Psoas muscle (tissue), 8 donors: ENCODE data around the gene FAM149B1. TPM values are rescaled to one million over a fixed set of nuclear protein-coding genes. Genes with fewer than 3 reads are reported as not detected.

Experiments used
- ATAC-seq, 4 donors: fragments of 200-7000 bp; cut with Tn5 transposase; one replicate each; pipeline ENCODE4 v1.9.1; 2020; ENCODE audit warnings: moderate library complexity in 3 of 4, mild to moderate bottlenecking in 2 of 4
- DNase-seq, 2 donors: peaks; one replicate each; pipeline ENCODE4 v3.0.0-alpha.2; 2020
- H3K27ac ChIP-seq: fragments of 200-600 bp; one replicate; pipeline ENCODE4 v1.8.0; 2022
- H3K27me3 ChIP-seq, 3 donors: fragments of 200-600 bp in 1 of 3; one replicate each; pipeline versions ENCODE4 v1.6.1 to v1.8.0; 2013 to 2022; ENCODE audit warnings: low read length in 2 of 3, mild to moderate bottlenecking in 2 of 3, moderate library complexity in 1 of 3; ENCODE audit not compliant: insufficient read depth in 3 of 3
- H3K36me3 ChIP-seq, 2 donors: fragments of 200-600 bp in 1 of 2; one replicate each; pipeline versions ENCODE4 v1.6.1 to v1.8.0; 2013 to 2022; ENCODE audit warnings: low read depth in 1 of 2, mild to moderate bottlenecking in 1 of 2, moderate library complexity in 1 of 2; ENCODE audit not compliant: insufficient read depth in 1 of 2
- H3K4me1 ChIP-seq: fragments of 200-600 bp; one replicate; pipeline ENCODE4 v1.8.0; 2022
- H3K4me3 ChIP-seq: fragments of 200-600 bp; one replicate; pipeline ENCODE4 v1.8.0; 2022; ENCODE audit warnings: mild to moderate bottlenecking
- H3K9me3 ChIP-seq: fragments of 200-600 bp; one replicate; pipeline ENCODE4 v1.8.0; 2022
- WGBS, 3 donors: extraction: QIAGEN DNeasy Blood & Tissue Kit; methylation state at CpG; one replicate each; pipeline versions ENCODE4 v1.1.6 to v1.1.7; 2013; 5-methylcytosine and 5-hydroxymethylcytosine counted together
- intact Hi-C, 2 donors: fragments of 100-400 bp; cut with DNase I; formaldehyde crosslinking; loops; one replicate each; pipeline versions ENCODE4 v1.11.0 to v1.14.2; 2022
- polyA plus RNA-seq, 3 donors: library from polyadenylated mRNA; stranded (reverse); fragments of 200-250 nt; gene quantifications; one replicate each; pipeline ENCODE4 v1.2.3, GENCODE V29; 2013
- total RNA-seq, 4 donors: library from RNA; stranded (reverse); fragmentation: NEBNext Ultra II Directional in 2 of 4; extraction: Animal tissue kit (Norgen Biotek cat#: 25700) in 2 of 4; gene quantifications; one replicate each; pipeline versions ENCODE4 v1.2.1 to v1.2.4, GENCODE V29; 2021 to 2023
- TF ChIP-seq, protein P1 (sequence below): fragments of 200-600 bp; IDR thresholded peaks from one replicate; pipeline ENCODE4 v1.8.0; 2022; ENCODE audit warnings: antibody characterized with exemption
- donor health status: healthy with polysubstance abuse.
- donor health status: DM: no; HTN: no; CAD: no; lungs with moderate emphysema.
- donor health status: Bipolar disorder and iron deficiency.
- donor health status: healthy.
- donor health status: DM: yes; HTN: yes; CAD: no.
- donor health status: DM: no; HTN: no; CAD: no.
- donor health status: DM: no; HTN: no; CAD: no.
- donor health status: DM: yes; HTN: yes; CAD: no.

The FAM149B1 gene
- total and polyA plus RNA-seq, 7 donors = 8.2 to 18.1 (median 10.8) TPM

DNA sequence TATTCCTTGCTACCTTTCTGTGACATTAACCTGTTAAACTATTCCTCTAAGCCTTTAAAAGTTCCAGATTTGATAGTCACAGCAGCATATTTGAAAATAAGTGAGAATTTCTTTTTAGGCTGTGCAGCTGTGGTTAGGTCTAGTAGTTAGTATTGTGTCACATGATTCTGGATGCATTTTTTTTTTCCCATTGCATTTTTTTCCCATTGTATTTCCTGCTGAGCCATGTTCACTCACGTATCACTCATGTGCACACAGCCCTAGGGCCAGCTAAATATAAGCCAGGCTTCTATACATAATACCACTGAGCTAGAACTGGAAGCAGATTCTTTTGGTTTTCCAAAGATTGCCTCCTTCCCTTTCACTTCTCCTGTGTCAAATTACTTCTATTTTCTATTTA, 41.8 kb downstream of the FAM149B1 start:
- Histone ChIP-seq H3K27ac (no peak overlapping the region), H3K4me1 (no peaks in the 10 kb centered on the region), H3K4me3 (no peak overlapping the region), H3K9me3 (no peaks in the 10 kb centered on the region), H3K27me3 (no peaks in the 10 kb centered on the region), H3K36me3 (peaks cover 3 to 46% of the 10 kb centered on the region in 2 donors)
- no peak for ATAC-seq
- WGBS, 3 donors = 43 to 69% (median 66%) methylated on average over 1 of the region's 1 CpG
- no peak for DNase-seq
- intact Hi-C loops = no loop called here
- TF ChIP-seq, protein P1, sequence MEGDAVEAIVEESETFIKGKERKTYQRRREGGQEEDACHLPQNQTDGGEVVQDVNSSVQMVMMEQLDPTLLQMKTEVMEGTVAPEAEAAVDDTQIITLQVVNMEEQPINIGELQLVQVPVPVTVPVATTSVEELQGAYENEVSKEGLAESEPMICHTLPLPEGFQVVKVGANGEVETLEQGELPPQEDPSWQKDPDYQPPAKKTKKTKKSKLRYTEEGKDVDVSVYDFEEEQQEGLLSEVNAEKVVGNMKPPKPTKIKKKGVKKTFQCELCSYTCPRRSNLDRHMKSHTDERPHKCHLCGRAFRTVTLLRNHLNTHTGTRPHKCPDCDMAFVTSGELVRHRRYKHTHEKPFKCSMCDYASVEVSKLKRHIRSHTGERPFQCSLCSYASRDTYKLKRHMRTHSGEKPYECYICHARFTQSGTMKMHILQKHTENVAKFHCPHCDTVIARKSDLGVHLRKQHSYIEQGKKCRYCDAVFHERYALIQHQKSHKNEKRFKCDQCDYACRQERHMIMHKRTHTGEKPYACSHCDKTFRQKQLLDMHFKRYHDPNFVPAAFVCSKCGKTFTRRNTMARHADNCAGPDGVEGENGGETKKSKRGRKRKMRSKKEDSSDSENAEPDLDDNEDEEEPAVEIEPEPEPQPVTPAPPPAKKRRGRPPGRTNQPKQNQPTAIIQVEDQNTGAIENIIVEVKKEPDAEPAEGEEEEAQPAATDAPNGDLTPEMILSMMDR = no peak

DNA sequence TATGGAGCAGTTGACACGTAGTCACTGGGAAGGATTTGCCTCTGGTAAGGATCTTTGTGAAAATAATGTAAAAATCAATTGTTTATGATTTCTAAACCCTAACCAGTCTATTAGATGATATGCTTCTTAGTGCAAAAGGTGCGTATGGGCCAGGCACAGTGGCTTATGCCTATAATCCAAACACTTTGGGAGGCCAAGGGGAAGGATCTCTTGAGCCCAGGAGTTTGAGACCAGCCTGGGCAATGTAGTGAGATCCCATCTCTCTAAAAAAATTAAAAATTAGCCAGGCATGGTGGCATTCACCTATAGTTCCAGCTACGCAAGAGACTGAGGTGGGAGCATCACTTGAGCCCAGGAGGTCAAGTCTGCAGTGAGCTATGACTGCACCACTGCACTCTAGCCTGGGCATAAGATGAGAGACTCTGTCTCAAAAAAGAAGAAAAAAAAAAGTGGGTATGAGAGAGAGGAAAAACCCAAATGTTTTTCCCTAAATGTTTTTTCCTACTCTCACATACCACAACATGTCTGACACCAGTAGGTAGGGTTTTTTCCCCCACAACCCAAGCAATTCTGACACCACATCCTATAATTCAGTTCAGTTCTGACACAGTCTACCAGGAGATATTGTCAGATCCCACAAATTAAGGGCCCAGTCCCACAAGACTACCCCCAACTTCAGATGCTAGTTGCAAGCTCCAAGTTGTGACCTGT, 42.6 kb downstream of the FAM149B1 start:
- Histone ChIP-seq H3K27me3 (no peaks in the 10 kb centered on the region), H3K27ac (no peak overlapping the region), H3K36me3 (peaks cover 3 to 46% of the 10 kb centered on the region in 2 donors), H3K4me3 (no peak overlapping the region), H3K9me3 (no peaks in the 10 kb centered on the region), H3K4me1 (no peaks in the 10 kb centered on the region)
- DNase-seq = no peak
- 96 to 98% (median 96%) methylated on average over 3 of the region's 3 CpGs for WGBS, 3 donors
- TF ChIP-seq, protein P1 = no peak
- intact Hi-C loops = no loop called here
- no peak for ATAC-seq

DNA sequence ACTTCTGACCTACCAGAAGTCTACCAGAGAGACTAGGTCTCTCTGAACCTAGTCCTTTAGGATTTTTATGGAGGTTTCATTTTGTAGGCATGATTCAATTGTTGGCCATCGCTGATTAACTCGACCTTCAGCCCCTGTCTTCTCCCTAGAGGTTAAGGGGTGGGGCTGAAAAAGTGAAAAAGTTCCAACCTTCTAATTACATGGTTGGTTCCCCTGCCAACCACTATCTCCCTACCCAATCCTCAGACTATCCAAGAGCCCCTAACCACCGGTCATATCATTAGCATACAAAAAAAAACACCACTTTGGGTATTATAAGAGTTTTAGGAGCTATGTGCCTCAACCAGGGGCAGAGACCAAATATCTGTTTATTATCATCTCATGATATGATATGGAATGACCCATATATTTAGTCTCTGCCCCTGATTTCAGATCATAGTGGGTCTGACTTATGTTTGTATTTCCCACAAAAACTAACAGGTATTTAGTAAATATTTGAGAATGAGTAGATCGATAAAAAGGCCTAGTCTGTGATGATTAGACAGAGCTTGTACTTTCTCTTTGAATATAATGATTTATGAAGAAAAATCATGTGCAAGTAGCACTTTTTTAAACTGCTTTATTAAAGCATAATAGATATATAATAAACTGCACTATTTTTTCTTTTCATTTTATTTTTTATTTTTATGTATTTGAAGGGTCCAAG, 43.3 kb downstream of the FAM149B1 start:
- H3K27ac ChIP-seq = no peak overlapping the region
- TF ChIP-seq, protein P1 = no peak
- no peak for ATAC-seq
- no peak overlapping the region for H3K4me3 ChIP-seq
- 72 to 83% (median 74%) methylated on average over 4 of the region's 4 CpGs for WGBS, 3 donors
- H3K9me3 ChIP-seq = no peaks in the 10 kb centered on the region
- peaks cover 3 to 48% of the 10 kb centered on the region in 2 donors for H3K36me3 ChIP-seq
- no peaks in the 10 kb centered on the region for H3K4me1 ChIP-seq
- no peaks in the 10 kb centered on the region for H3K27me3 ChIP-seq
- intact Hi-C loops = no loop called here
- no peak for DNase-seq

DNA sequence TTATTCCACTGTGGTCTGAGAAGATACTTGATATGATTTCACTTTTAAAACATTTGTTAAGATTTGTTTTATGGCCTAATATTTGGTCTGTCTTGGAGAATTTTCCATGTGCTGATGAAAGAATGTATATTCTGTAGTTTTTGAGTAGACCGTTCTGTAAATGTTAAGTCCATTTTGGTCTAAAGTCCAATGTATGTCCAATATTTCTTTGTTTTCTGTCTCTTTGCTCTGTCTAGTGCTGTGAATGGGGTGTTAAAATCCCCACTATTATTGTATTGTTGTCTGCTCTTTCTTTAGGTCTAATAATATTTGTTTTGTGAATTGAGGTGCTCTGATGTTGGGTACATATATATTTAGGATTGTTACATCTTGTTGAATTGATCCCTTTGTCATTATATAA, 47.8 kb downstream of the FAM149B1 start:
- peaks cover 2 to 65% of the 10 kb centered on the region in 2 donors for H3K36me3 ChIP-seq

More for the DNA sequence above, 47.8 kb downstream of the FAM149B1 start:
- DNase-seq (no peak), ATAC-seq (no peak)
- Histone ChIP-seq H3K4me3 (no peak overlapping the region), H3K4me1 (no peaks in the 10 kb centered on the region), H3K27ac (no peak overlapping the region), H3K27me3 (no peaks in the 10 kb centered on the region), H3K9me3 (no peaks in the 10 kb centered on the region)
- intact Hi-C loops = no loop called here
- WGBS, 3 donors = 94 to 100% (median 99%) methylated on average over 1 of the region's 1 CpG
- TF ChIP-seq, protein P1 = no peak
